SK-N-SH treated with all-trans-retinoic acid at 6 μM for 48 hours (cell line): ENCODE data around the gene ART1.

Experiments used
- ARNTL ChIP-seq: fragments of 450-650 bp; formaldehyde crosslinking; IDR thresholded peaks from 2 replicates; pipeline ENCODE4 v1.5.0; 2020; ENCODE audit warnings: low read depth, mild to moderate bottlenecking, moderate library complexity, borderline replicate concordance
- CREB5 ChIP-seq: fragments of 250-450 bp; sonication (Bioruptor Pico); IDR thresholded peaks from 2 replicates; pipeline ENCODE4 v1.5.1; 2020; ENCODE audit warnings: low read depth, mild to moderate bottlenecking, moderate library complexity
- ISL1 ChIP-seq: fragments of 250-450 bp; sonication (Bioruptor Pico); IDR thresholded peaks from 2 replicates; pipeline ENCODE4 v2.1.2; 2022; ENCODE audit warnings: mild to moderate bottlenecking, moderate library complexity
- PATZ1 ChIP-seq: fragments of 250-450 bp; sonication (Bioruptor Pico); IDR thresholded peaks from 2 replicates; pipeline ENCODE4 v1.8.0; 2020; ENCODE audit warnings: mild to moderate bottlenecking, moderate library complexity, borderline replicate concordance
- PPARA ChIP-seq: fragments of 250-450 bp; sonication (Bioruptor Pico); IDR thresholded peaks from 2 replicates; pipeline ENCODE4 v1.5.0; 2020; ENCODE audit warnings: mild to moderate bottlenecking, borderline replicate concordance
- RARB ChIP-seq: fragments of 250-450 bp; sonication (Bioruptor Pico); IDR thresholded peaks from 2 replicates; pipeline ENCODE4 v1.8.0; 2021; ENCODE audit warnings: mild to moderate bottlenecking, moderate library complexity
- TSHZ2 ChIP-seq: fragments of 250-450 bp; sonication (Bioruptor Pico); IDR thresholded peaks from 2 replicates; pipeline ENCODE4 v1.5.0; 2020; ENCODE audit warnings: mild to moderate bottlenecking, moderate library complexity
- ZFP3 ChIP-seq: fragments of 250-450 bp; sonication (Bioruptor Pico); IDR thresholded peaks from 2 replicates; pipeline ENCODE4 v1.5.0; 2020; ENCODE audit warnings: mild to moderate bottlenecking, moderate library complexity
- ZFP30 ChIP-seq: fragments of 450-650 bp; formaldehyde crosslinking; IDR thresholded peaks from 2 replicates; pipeline ENCODE4 v1.5.0; 2022; ENCODE audit warnings: mild to moderate bottlenecking, moderate library complexity
- ZNF565 ChIP-seq: fragments of 450-650 bp; formaldehyde crosslinking; conservative IDR thresholded peaks from 2 replicates; pipeline ENCODE4 v1.5.0; 2020; ENCODE audit warnings: low read depth, mild to moderate bottlenecking, moderate library complexity
- ZNF8 ChIP-seq: fragments of 450-650 bp; formaldehyde crosslinking; IDR thresholded peaks from 2 replicates; pipeline ENCODE4 v1.5.0; 2020; ENCODE audit warnings: mild to moderate bottlenecking, moderate library complexity

- no peak for TF ChIP-seq TSHZ2 (CRISPR knock-in tag)
- no peak for TF ChIP-seq ZFP30 (CRISPR knock-in tag)
- TF ChIP-seq ZNF565 (CRISPR knock-in tag), result no peak
- TF ChIP-seq PPARA (CRISPR knock-in tag), result no peak
- no peak for TF ChIP-seq ARNTL (CRISPR knock-in tag)
- no peak for TF ChIP-seq ZNF8 (CRISPR knock-in tag)
- TF ChIP-seq PATZ1 (CRISPR knock-in tag), result no peak
- TF ChIP-seq RARB (CRISPR knock-in tag), result no peak
- no peak for TF ChIP-seq ZFP3 (CRISPR knock-in tag)
- no peak for TF ChIP-seq ISL1 (CRISPR knock-in tag)
- no peak for TF ChIP-seq CREB5 (CRISPR knock-in tag)
These were observed 55.5 kb downstream of the ART1 start for GRCh38 chr11:3700410-3700809.
